Neutrophil (primary cell): ENCODE results near the gene SYCP2.

Experiments used
- H3K27ac ChIP-seq: fragments of 200-600 bp; sonication (generic); 2 replicates; pipeline ENCODE4 v1.5.1; 2016; ENCODE audit warnings: mild to moderate bottlenecking, moderate library complexity
- H3K27me3 ChIP-seq: fragments of 200-600 bp; sonication (generic); 2 replicates; pipeline ENCODE4 v1.6.0; 2016; ENCODE audit warnings: mild to moderate bottlenecking
- H3K36me3 ChIP-seq: fragments of 200-600 bp; sonication (generic); 2 replicates; pipeline ENCODE4 v1.5.1; 2017
- H3K4me1 ChIP-seq, 2 experiments: fragments of 200-600 bp in 1 of 2; sonication (generic) in 1 of 2; 1 replicate in 1 of 2; 2 replicates in 1 of 2; pipeline versions ENCODE4 v1.5.1 to v1.6.1; 2013 to 2016; ENCODE audit warnings: low read depth in 1 of 2, low read length in 1 of 2, mild to moderate bottlenecking in 1 of 2, moderate library complexity in 1 of 2; ENCODE audit not compliant: control insufficient read depth in 1 of 2, insufficient read depth in 1 of 2
- H3K4me3 ChIP-seq, 2 experiments: fragments of 200-600 bp in 1 of 2; sonication (generic) in 1 of 2; 1 replicate in 1 of 2; 2 replicates in 1 of 2; pipeline ENCODE4 v1.5.1; 2013 to 2016; ENCODE audit warnings: low read depth in 1 of 2, low read length in 1 of 2, mild to moderate bottlenecking in 1 of 2, moderate library complexity in 1 of 2
- H3K9me3 ChIP-seq: fragments of 200-600 bp; sonication (generic); 2 replicates; pipeline ENCODE4 v1.5.1; 2016
- TF ChIP-seq, protein P1 (sequence below): fragments of 200-600 bp; sonication (generic); IDR thresholded peaks from 2 replicates; pipeline ENCODE4 v1.5.1; 2016; ENCODE audit warnings: antibody characterized with exemption

The SYCP2 gene

DNA sequence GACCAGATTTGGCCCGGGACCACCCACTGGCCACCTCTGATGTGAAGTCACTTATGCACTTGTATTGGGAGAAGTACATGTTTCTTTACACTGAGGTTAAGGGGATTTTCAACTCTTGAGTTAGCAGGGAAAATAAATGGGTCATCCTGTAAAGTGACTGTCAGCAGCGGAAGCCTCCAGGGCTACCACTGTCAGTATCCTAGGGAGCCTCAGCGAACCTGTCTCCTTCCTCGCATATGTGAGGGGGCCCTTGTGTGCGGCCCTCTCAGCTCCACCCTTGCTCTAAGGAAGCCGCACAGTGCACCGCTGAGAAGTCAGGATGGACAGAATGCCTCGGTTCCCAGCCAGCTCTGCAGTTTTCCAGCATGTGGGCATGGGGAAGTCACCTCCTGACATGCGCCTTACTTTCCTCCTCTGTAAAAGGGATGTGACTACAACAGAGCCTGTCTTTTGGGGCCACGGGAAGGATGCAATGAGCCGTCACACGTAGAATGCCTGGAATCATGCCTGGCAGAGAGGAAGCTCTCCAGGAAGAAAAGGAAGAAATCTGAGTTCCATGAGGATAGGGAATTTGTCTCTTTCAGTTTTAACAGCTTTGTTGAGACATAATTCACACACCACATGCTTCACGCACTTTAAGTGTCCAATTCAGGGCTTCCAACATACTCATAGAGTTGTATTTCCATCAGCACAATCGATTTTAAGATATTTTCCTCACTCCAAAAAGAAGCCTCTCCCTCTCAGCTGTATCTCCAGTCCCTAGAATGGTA lies 115.4 kb downstream of the SYCP2 start:
- Histone ChIP-seq H3K36me3 (no peaks in the 10 kb centered on the region), H3K9me3 (no peaks in the 10 kb centered on the region), H3K27me3 (no peaks in the 10 kb centered on the region), H3K4me3 (no peak overlapping the region), H3K4me1 (no peaks in the 10 kb centered on the region), H3K27ac (no peak overlapping the region)
- TF ChIP-seq, protein P1, sequence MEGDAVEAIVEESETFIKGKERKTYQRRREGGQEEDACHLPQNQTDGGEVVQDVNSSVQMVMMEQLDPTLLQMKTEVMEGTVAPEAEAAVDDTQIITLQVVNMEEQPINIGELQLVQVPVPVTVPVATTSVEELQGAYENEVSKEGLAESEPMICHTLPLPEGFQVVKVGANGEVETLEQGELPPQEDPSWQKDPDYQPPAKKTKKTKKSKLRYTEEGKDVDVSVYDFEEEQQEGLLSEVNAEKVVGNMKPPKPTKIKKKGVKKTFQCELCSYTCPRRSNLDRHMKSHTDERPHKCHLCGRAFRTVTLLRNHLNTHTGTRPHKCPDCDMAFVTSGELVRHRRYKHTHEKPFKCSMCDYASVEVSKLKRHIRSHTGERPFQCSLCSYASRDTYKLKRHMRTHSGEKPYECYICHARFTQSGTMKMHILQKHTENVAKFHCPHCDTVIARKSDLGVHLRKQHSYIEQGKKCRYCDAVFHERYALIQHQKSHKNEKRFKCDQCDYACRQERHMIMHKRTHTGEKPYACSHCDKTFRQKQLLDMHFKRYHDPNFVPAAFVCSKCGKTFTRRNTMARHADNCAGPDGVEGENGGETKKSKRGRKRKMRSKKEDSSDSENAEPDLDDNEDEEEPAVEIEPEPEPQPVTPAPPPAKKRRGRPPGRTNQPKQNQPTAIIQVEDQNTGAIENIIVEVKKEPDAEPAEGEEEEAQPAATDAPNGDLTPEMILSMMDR = no peak

DNA sequence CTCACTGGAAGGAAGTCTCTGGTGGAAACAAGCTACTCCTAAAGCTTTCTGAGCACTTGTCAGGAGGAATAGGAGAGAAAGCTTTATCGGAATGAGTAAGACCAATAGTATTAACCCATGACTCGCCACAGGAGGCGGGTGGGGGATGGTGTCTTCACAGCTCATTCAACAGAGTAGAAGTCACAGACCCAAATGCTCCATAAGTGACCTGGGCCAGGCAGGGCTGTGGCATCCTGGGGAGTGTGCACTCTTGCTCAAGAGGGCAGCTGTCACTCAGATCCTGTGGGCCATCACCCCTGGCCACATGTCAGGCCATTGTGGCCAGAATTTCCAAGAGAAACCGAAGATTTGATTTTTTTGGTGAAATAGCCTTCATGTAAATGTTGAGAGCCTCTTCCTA lies 116.0 kb downstream of the SYCP2 start:
- no peak overlapping the region for H3K27ac ChIP-seq
- no peaks in the 10 kb centered on the region for H3K36me3 ChIP-seq
- TF ChIP-seq, protein P1 = no peak
- H3K27me3 ChIP-seq = no peaks in the 10 kb centered on the region
- H3K9me3 ChIP-seq = no peaks in the 10 kb centered on the region
- no peaks in the 10 kb centered on the region for H3K4me1 ChIP-seq
- H3K4me3 ChIP-seq = no peak overlapping the region

DNA sequence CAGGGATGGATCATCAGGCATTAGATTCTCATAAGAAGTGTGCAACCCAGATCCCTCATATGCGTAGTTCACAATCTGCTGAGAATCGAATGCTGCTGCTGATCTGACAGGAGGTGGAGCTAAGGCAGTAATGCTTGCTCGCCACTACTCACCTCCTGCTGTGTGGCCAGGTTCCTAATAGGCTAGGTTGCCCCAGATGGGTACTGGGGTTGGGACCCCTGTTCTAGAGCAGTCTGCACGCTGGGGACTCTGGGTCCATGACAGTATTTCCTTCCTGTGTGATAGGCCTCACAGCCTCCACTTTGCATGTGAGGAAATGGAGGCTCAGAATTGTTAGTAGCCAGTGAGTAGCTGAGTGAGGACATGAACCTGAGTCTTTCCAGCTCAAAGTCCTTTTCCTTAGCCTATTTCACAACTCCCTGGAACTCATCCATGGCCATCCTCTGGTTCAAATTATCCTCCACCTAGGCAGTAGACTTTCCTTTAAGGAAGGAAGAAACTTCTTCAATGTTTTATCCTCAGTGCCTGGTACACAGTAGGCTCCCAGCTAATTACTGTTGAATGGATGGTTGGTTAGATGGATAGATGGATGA lies 117.2 kb downstream of the SYCP2 start:
- Histone ChIP-seq H3K4me1 (no peaks in the 10 kb centered on the region), H3K4me3 (no peak overlapping the region), H3K36me3 (no peaks in the 10 kb centered on the region), H3K9me3 (no peaks in the 10 kb centered on the region), H3K27ac (no peak overlapping the region), H3K27me3 (no peaks in the 10 kb centered on the region)
- TF ChIP-seq, protein P1 = no peak

DNA sequence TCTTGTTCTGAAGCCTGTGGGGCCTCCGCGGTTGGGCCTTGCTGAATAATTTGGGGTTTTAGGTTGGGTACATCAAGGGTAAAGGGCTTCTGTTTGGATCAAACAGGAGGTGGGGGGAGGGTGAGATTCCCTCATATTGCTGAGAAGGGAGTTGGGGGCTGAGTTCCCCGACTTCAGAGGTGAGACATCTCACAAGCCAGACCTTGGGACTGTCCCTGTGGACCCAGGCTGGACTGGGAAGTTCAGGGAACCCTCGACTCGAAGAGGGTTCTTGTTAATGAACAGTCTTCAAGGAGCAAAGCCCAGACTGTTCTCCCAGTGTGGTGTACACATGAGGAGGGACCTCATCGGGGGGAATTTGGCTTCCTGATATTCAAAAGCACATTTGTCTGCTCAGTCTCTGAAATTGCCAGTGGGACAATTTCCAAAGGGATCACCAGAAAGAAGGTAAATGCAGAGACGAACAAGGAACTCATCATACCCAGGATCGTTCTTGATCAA lies 118.5 kb downstream of the SYCP2 start:
- TF ChIP-seq, protein P1 = no peak
- Histone ChIP-seq H3K4me1 (no peaks in the 10 kb centered on the region), H3K4me3 (no peak overlapping the region), H3K27ac (no peak overlapping the region), H3K36me3 (no peaks in the 10 kb centered on the region), H3K27me3 (no peaks in the 10 kb centered on the region), H3K9me3 (no peaks in the 10 kb centered on the region)

DNA sequence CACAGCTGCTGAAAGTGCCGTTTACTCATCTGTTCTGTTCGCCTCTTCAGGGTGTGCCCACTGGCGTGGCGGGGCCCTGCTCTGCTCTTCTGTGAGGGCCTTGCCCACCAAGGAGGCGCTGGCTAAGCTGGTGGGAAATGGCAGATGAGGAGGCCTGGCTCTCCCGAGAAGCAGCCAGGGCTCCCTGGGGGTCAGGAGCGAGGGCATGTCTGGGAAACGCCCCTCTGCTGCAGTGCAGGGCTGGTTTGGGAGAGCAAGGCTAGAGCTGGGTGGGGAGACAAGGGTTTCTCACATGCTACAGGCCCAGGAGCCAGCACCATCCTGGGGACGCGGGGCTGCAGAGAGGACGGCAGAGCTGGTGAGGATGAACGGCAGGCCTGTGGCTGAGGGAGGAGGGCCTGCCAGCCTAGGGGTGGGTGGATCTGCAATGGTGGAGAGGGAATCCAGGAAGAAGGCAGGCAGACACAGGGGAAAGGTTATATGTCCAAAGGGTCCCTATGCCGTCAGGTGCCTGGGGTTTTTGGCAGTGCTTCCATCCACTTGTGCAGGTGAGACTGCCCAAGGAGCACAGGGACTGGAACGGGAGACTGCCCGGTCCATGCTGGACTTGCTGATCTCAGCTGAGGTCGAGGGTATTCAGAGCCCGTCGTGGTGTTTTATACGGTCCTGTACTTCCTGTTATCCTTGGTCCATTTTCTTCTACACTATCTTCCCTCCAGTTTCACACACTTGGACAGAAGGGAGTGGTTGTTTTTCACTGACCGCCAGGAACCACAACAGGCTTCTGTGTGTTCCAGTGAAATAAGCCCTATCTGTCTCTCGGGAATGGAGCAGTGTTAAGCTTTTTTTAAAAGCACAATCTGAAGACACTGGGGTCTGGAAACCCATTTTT lies 119.2 kb downstream of the SYCP2 start:
- TF ChIP-seq, protein P1 = no peak
- H3K36me3 ChIP-seq = no peaks in the 10 kb centered on the region
- H3K27me3 ChIP-seq = no peaks in the 10 kb centered on the region
- H3K9me3 ChIP-seq = no peaks in the 10 kb centered on the region
- no peak overlapping the region for H3K4me3 ChIP-seq
- no peaks in the 10 kb centered on the region for H3K4me1 ChIP-seq
- no peak overlapping the region for H3K27ac ChIP-seq
